HFFc6 (cell line): ENCODE results near the gene QKI. TPM values are rescaled to one million over a fixed set of nuclear protein-coding genes. Genes with fewer than 3 reads are reported as not detected.

Experiments used
- DNase-seq: peaks from one replicate; pipeline ENCODE4 v3.0.0-alpha.2; 2018
- H3K27ac Mint-ChIP-seq: 2 replicates; pipeline ENCODE4 v1.8.0; 2020; ENCODE audit warnings: mild to moderate bottlenecking, mixed read lengths
- H3K27me3 Mint-ChIP-seq: 2 replicates; pipeline ENCODE4 v1.8.0; 2021; ENCODE audit warnings: mild to moderate bottlenecking, moderate library complexity, mixed read lengths; ENCODE audit not compliant: insufficient read depth
- H3K36me3 Mint-ChIP-seq: 2 replicates; pipeline ENCODE4 v1.8.0; 2021; ENCODE audit warnings: low read depth, mixed read lengths
- H3K4me1 Mint-ChIP-seq: 2 replicates; pipeline ENCODE4 v1.8.0; 2020; ENCODE audit warnings: low read depth, mixed read lengths
- H3K4me3 Mint-ChIP-seq: 2 replicates; pipeline ENCODE4 v1.8.0; 2020; ENCODE audit warnings: mild to moderate bottlenecking, moderate library complexity, mixed read lengths
- H3K9me3 Mint-ChIP-seq: 2 replicates; pipeline ENCODE4 v1.8.0; 2020; ENCODE audit warnings: mild to moderate bottlenecking, mixed read lengths
- CTCF ChIP-seq: fragments of 200-600 bp; sonication (generic); IDR thresholded peaks from 2 replicates; pipeline ENCODE4 v1.5.0; 2021; ENCODE audit warnings: antibody characterized with exemption, mild to moderate bottlenecking
- total RNA-seq, 6 experiments: library from RNA; stranded (reverse); fragmentation: NEBNext Ultra II Directional; extraction: Animal tissue kit (Norgen Biotek cat#: 25700); gene quantifications; 2 replicates in 1 of 6; 3 replicates in 5 of 6; pipeline ENCODE4 v1.2.3, GENCODE V29; 2021

QKI gene
- total RNA-seq, 6 experiments from 2014 or later: 71.3 to 90.5 (median 85.1) TPM

DNA sequence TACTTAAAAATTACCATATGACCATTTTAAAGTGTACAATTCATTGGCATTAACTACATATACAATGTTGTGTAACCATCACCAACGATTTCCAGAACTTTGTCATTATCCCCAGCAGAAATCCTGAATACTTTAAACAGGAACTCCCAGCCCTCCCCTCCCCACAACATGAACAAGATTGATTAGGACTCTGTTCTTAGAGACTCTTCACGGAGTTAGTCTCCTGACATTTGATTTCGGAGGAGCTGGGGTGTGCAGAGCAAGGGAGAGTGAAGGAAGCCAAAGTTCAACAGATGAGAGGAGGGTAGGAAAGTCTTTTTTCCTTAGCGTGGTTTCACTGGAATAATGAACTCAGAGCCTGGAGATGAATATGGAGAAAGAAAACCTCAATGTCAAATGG lies 17.2 kb upstream of the QKI start:
- no peaks in the 10 kb centered on the region for H3K9me3 Mint-ChIP-seq
- H3K27me3 Mint-ChIP-seq: peaks cover 16% of the 10 kb centered on the region
- H3K36me3 Mint-ChIP-seq: no peaks in the 10 kb centered on the region
- no peak for TF ChIP-seq CTCF
- no peak overlapping the region for H3K27ac Mint-ChIP-seq
- H3K4me3 Mint-ChIP-seq: no peak overlapping the region
- DNase-seq: no peak
- H3K4me1 Mint-ChIP-seq: peaks cover 13% of the 10 kb centered on the region

DNA sequence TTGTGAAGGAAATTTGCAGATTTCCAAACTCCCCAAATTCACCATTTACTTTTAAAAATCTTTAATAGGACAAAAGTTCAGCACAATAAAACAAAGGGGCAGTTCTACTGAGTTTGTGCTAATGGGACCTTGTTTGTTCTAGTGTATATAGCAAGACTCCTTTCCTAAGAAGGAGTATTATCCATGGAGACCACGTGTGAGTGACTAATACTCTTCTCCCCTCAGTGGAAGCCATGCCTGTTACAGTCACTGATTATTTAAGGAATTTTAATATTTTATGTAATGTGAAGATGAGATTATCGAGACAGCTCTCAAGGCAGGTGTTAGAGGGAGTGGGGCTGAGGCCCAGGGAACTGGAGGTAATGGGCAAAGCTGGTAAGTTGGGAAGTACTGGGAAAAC lies 16.4 kb upstream of the QKI start:
- peaks cover 16% of the 10 kb centered on the region for H3K27me3 Mint-ChIP-seq
- H3K4me3 Mint-ChIP-seq: no peak overlapping the region
- no peak for DNase-seq
- TF ChIP-seq CTCF: no peak
- H3K36me3 Mint-ChIP-seq: no peaks in the 10 kb centered on the region
- no peaks in the 10 kb centered on the region for H3K9me3 Mint-ChIP-seq
- H3K27ac Mint-ChIP-seq: no peak overlapping the region
- H3K4me1 Mint-ChIP-seq: peaks cover 6% of the 10 kb centered on the region; the same call in 1 of the 2 replicates

DNA sequence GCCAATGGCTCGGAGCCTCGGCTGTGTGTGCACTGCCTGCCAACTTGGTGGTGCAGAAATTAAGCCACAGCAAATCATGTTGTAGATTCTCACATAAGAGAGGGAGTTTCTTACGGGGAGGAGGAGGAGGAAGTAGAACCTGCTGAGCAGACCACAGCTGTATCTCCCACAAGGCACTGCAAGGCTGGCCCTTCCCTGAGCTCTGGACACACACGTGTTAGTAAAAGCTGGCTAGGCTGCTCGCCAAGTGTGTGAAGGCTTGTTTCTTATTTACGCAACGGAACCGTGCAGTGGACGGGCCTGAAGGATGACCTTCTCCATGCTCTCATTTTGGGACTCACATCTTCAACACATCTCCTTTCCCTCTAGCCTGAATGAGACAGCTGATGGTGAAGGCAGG lies 15.7 kb upstream of the QKI start:
- Mint-ChIP-seq H3K9me3 (no peaks in the 10 kb centered on the region), H3K4me1 (peaks cover 3% of the 10 kb centered on the region; the same call in 1 of the 2 replicates), H3K36me3 (no peaks in the 10 kb centered on the region), H3K27me3 (peaks cover 14% of the 10 kb centered on the region), H3K4me3 (no peak overlapping the region), H3K27ac (no peak overlapping the region)
- TF ChIP-seq CTCF: no peak
- no peak for DNase-seq

DNA sequence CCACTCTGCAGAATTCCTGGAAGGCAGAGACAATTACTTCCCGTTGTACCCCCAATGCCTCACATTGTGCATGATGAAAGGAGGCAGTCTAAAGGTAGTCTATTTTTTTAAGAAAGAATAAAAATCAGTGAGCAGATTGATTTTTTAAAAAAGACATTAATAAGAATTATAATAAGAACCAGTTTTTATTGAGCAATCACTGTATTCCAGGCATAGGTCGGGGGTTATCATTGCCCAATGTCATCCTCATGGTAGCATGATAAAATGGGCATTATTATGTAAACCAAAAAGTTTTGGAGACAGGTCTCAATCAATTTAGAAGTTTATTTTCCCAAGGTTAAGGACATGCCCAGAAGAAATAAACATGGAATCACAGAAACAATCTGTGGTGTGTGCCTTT lies 14.0 kb upstream of the QKI start:
- H3K9me3 Mint-ChIP-seq: no peaks in the 10 kb centered on the region
- H3K4me1 Mint-ChIP-seq: peaks cover 2% of the 10 kb centered on the region
- no peak overlapping the region for H3K27ac Mint-ChIP-seq
- H3K4me3 Mint-ChIP-seq: no peak overlapping the region
- no peak for DNase-seq
- no peak for TF ChIP-seq CTCF
- H3K27me3 Mint-ChIP-seq: peaks cover 11% of the 10 kb centered on the region
- no peaks in the 10 kb centered on the region for H3K36me3 Mint-ChIP-seq

DNA sequence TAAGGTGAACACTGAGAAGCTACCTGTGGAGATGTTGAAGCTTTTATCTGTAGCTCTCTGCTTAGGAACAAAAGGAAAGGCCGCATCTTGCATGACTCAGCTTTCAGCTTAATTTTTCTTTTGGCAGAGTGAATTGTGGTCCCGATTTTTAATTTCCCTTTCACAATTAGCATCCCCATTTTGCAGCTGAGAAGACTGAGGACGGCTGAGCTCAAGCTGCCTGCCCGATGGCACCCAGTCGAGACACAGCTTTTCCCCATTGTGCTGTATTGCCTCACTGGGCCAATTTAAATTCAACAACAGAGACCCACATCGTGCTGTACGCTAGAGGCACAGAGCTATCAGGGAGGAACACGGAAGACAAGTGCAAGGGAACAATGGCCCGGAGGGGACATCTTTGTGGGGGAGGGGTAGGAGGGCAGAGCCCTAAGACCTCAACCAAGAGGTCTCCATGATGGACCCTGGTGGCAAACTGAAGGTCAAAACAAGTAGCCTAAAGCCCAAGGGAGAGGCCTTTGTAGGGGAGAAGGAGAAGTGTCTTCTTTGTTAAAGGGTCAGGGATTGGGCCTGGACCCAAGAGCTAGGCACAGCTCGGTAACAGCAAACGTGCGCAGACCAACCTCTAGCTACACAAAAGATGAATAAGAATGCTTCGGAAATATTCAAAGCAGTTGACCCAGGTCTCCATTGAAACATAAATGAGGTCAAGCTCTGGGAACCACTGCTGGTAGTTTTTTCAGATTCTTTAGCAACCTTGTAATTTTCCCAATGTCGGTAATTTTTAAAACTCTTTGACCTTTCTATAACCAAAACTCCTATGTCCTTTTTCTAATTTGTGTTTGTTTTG lies 13.3 kb upstream of the QKI start:
- H3K4me1 Mint-ChIP-seq: peaks cover 10% of the 10 kb centered on the region

More for the DNA sequence above, 13.3 kb upstream of the QKI start:
- Mint-ChIP-seq H3K9me3 (no peaks in the 10 kb centered on the region), H3K36me3 (no peaks in the 10 kb centered on the region), H3K27ac (no peak overlapping the region), H3K4me3 (no peak overlapping the region), H3K27me3 (peaks cover 10% of the 10 kb centered on the region)
- no peak for DNase-seq
- TF ChIP-seq CTCF: no peak
